NT2/D1 (cell line): ENCODE data around the gene GNA15.

Source experiments
- YY1 ChIP-seq: IDR thresholded peaks from 2 replicates; pipeline ENCODE4 v1.6.1; 2011; ENCODE audit not compliant: insufficient read length, insufficient read depth
- ZNF274 ChIP-seq: IDR thresholded peaks from 2 replicates; pipeline ENCODE4 v1.6.1; 2011; ENCODE audit warnings: mild to moderate bottlenecking, low read depth, low read length

GRCh38 chr19:3095441-3096191 is 40.2 kb upstream of the GNA15 start:
- TF ChIP-seq ZNF274 (no peak), YY1 (no peak)
